HG03064 (cell line): Measurements from ENCODE around the gene PGA5.
"Not testable (repeated sequence)": the region's sequence is repeated elsewhere in the genome, so short reads cannot be mapped to it uniquely, and the experiment has no call there.

Source experiments
- ATAC-seq: cut with Tn5 transposase; IDR thresholded peaks from one replicate; pipeline ENCODE4 v1.9.1; 2021; ENCODE audit warnings: low read depth; ENCODE audit not compliant: unreplicated experiment

The PGA5 gene

DNA sequence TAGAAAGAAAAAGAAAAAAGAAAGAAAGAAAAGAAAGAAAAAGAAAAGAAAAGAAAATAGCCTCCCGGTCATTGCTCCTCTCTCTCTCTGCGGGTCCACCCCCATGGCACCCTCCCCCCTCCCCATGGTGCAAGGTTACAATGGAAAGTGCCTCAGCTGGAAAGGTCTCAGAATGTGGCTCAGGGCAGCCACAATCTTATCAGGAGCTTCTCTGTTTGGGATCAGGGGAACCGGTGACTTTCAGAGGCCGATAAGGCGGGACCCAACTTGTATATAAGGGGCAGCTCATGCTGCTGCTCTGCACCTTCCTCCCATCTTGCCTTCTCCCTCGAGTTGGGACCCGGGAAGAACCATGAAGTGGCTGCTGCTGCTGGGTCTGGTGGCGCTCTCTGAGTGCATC is at the start of gene PGA5:
Gene PGA5 (plus strand): TSS at position 301 of the 400 bp plus-strand sequence. CDS start 52 bp downstream, at position 353.
- ATAC-seq, result not testable (repeated sequence)

GRCh38 chr11:61193596-61193995 is 47.4 kb upstream of the PGA5 start:
- ATAC-seq, result no peak

DNA sequence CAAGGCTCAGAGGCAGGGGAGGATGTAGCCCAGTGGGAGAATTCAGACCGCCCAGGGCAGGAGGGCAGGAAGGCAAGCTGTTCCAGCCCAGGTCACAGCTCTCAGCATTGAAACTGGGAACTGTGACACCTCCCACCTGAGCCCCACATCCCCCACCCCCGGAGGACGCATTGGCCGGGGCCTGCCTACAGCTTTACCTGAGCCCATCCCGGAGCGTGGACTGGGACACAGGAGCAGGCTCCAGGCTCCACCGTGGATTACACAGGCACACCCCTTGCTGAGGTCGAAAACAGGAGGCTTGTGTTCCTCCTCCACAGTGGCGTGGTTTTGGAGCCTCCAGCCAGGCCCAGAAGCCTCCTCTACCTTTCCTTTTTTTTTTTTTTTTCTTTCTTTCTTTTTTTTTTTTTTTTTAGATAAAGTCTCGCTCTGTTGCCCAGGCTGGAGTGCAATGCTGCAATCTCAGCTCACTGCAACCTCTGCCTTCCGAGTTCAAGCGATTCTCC is 46.8 kb upstream of the PGA5 start:
- ATAC-seq, result no peak

GRCh38 chr11:61194981-61195695 is 45.8 kb upstream of the PGA5 start:
- ATAC-seq, result no peak

- ATAC-seq, result no peak
Measured at GRCh38 chr11:61195719-61196118, 45.3 kb upstream of the PGA5 start.

DNA sequence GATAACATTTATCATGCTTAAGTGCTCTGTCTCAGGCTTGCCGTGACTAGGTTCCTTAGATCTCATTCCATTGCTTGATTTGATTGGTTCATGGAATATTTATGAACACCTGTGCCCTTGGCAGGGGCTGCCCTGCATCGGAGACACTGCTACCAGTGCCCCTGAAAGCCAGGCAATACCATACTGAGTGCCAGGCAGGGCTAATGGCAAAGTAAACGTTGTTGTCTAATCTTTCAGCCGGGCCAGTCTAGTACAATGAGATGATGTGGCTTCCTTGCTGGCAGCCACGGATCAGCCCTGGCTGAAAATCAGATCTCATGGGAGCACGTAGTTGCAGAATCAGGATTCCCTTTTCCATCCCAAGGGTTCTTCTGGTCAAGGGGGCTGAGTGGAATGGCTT is 42.6 kb upstream of the PGA5 start:
- no peak for ATAC-seq

DNA sequence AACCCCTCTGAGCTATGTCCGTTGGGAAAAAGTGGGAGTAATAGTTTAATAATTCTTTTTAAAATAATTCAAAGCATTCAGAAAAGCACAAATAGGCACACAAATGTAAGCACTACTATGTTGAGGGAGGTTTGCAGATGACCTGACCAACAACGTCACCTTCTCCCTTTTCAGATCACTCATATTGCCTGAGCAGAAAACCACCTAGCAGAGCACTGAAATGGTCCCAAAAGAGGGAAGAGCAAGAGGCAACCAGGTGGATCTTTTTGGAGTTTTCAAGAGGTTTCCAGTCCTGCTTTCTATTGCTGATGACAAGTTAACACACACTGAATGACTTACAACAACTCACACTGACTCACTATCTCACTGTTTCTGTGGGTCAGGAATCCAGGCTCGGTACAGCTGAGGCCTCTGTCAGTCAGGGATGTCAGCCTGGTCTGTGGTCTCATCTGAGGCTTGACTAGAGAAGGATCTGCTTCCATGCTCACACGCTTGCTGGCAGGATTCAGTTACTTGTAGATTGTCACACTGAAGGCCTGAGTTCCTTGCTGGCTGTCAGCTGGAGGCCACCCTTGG is 41.9 kb upstream of the PGA5 start:
- no peak for ATAC-seq

GRCh38 chr11:61201476-61201875 is 39.5 kb upstream of the PGA5 start:
- ATAC-seq, result no peak

GRCh38 chr11:61202950-61203746 is 37.8 kb upstream of the PGA5 start, which contains the start of gene PGA3:
Gene PGA3, plus strand, starts transcription at chr11:61203515. Its CDS starts 50 bp downstream, at chr11:61203565.
- ATAC-seq, result not testable (repeated sequence)

GRCh38 chr11:61203873-61204272 is 37.1 kb upstream of the PGA5 start:
- ATAC-seq, result not testable (repeated sequence)

DNA sequence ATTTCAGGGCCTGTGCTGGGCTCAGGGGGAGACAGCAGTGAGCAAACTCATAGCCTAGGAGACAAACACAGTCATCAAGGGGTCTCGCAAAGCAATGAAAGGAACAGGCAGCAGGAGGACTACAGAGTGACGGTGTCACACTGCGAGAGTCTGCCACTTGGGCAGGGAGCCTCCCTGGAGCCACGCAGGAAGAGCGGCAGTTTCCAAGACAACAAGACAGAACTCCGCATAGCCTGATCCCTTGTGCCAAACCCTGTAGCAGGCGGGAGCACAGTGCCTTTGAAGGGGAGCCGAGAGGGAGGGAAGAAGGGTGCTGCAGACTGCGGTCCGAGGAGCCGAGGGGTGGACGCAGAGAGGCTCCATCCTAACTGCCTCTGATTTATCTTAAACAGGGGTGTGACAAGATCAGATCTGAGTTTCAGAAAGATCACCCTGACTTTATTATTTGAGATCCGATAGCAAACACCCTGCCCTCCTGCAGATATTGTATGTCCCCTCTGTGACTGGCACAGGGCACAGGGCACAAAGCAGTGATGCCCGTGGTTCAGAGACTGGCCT is 36.4 kb upstream of the PGA5 start:
- not testable (repeated sequence) for ATAC-seq

- ATAC-seq, result not testable (repeated sequence)
Measured at GRCh38 chr11:61207636-61208310, 33.2 kb upstream of the PGA5 start.

- ATAC-seq, result not testable (repeated sequence)
Measured at GRCh38 chr11:61210629-61211028, 30.3 kb upstream of the PGA5 start.

- ATAC-seq, result not testable (repeated sequence)
Measured at GRCh38 chr11:61211327-61211952, 29.5 kb upstream of the PGA5 start.

- not testable (repeated sequence) for ATAC-seq
Measured at GRCh38 chr11:61212202-61212601, 28.8 kb upstream of the PGA5 start.

DNA sequence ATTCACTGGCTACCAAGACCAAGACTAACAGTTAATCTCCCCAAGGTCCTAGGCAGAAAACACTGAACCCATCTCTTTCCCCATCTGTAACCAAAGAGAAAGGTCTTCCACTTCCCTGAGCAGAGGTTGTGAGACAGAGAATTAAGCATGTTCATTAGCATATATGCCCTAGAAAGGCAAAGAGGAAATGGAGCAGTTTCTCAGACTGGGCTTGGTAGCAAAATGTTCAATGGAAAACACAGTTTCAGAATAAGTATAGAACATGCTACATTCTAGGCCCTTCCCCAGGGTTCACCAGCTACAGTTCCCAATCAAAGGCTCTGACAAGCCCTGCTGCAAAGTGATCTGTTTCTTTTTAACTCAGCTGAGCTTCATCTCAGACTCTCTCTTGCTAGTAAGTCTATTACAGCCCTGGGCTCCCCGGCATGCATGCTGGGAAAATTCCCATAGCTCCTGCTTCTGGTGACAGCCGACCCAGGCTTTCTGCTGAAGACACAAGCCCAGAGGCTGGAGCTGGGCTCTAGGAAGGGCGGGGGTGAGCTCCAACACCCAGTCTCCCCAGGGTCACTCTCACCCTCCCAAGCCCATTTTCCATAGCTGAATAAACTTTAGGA is 27.2 kb upstream of the PGA5 start:
- not testable (repeated sequence) for ATAC-seq

GRCh38 chr11:61218306-61218705 is 22.7 kb upstream of the PGA5 start:
- not testable (repeated sequence) for ATAC-seq

DNA sequence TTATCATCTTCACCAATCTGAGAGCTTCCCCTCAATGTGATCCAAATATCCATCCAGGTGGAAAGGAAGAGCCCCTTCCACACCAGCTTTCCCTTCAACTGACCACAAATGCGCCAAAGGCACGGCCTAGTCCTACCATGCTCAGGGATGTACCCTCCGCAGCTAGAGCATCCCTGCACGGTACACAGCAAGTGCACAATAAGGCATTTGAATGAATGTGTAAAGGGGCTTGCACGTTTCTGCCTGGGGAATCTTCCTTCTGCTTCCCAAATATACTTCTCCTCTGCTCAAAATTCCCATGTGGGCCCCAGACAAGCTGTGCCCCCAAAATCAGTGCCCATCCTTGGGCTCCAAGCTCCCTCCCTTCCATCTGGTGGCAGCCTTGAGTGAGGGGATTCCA is 22.0 kb upstream of the PGA5 start:
- ATAC-seq, result not testable (repeated sequence)

DNA sequence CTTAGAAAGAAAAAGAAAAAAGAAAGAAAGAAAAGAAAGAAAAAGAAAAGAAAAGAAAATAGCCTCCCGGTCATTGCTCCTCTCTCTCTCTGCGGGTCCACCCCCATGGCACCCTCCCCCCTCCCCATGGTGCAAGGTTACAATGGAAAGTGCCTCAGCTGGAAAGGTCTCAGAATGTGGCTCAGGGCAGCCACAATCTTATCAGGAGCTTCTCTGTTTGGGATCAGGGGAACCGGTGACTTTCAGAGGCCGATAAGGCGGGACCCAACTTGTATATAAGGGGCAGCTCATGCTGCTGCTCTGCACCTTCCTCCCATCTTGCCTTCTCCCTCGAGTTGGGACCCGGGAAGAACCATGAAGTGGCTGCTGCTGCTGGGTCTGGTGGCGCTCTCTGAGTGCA is 18.9 kb upstream of the PGA5 start, which contains the start of gene PGA4:
Gene PGA4 (plus strand): TSS at position 301 of the 400 bp plus-strand sequence. CDS start 54 bp downstream, at position 355.
- ATAC-seq, result not testable (repeated sequence)
